Endothelial cell of umbilical vein (primary cell): Measurements from ENCODE around the gene HS6ST2. TPM values are rescaled to one million over a fixed set of nuclear protein-coding genes. Genes with fewer than 3 reads are reported as not detected.
A peak's percentile ranks its signal among the peaks of the same experiment; 100 is the strongest.

Experiments
- BruUV-seq: library from RNA; stranded (reverse); fragments of 400-500 nt; replicated peaks from 2 replicates; lab custom pipeline; 2021; lab: Mats Ljungman, UMichigan
- CTCF ChIA-PET: fragments of 300-600, 350-600 bp; sonication (Branson Sonifier 250); formaldehyde crosslinking; loops from one replicate; lab custom pipeline; 2021; ENCODE audit warnings: antibody characterized with exemption, inconsistent platforms; lab: Charles Lee
- POLR2A ChIA-PET: fragments of 300-600, 350-600 bp; sonication (Branson Sonifier 250); formaldehyde crosslinking; loops from one replicate; lab custom pipeline; 2021; ENCODE audit warnings: antibody characterized with exemption, inconsistent platforms; lab: Charles Lee
- DNase-seq: peaks from one replicate; pipeline ENCODE4 v3.0.0-alpha.2; 2011; ENCODE audit warnings: low read depth, low spot score
- FAIRE-seq: peaks from 2 replicates; lab custom pipeline; 2011; peaks lifted over from hg19 to GRCh38; lab: Jason Lieb, UNC
- H2AFZ ChIP-seq: 2 replicates; pipeline ENCODE4 v1.6.0; 2012; ENCODE audit warnings: low read depth, low read length, control low read depth, inconsistent platforms
- H3K27ac ChIP-seq: 2 replicates; pipeline ENCODE4 v1.5.1; 2011; ENCODE audit warnings: low read depth, mild to moderate bottlenecking, control low read depth, low read length, moderate library complexity; ENCODE audit not compliant: insufficient read depth
- H3K27me3 ChIP-seq, 2 experiments: 2 replicates each; pipeline versions ENCODE4 v1.6.0 to v1.6.1; 2011; ENCODE audit warnings: low read length in 2 of 2, mixed read lengths in 1 of 2; ENCODE audit not compliant: control insufficient read depth in 2 of 2, insufficient read depth in 2 of 2
- H3K36me3 ChIP-seq, 2 experiments: 2 replicates in 1 of 2; 3 replicates in 1 of 2; pipeline ENCODE4 v1.5.1; 2011; ENCODE audit warnings: low read length in 2 of 2, mild to moderate bottlenecking in 1 of 2, moderate library complexity in 1 of 2; ENCODE audit not compliant: control insufficient read depth in 2 of 2, insufficient read depth in 2 of 2; ENCODE audit errors: extremely low read depth in 1 of 2
- H3K4me1 ChIP-seq: 3 replicates; pipeline ENCODE4 v1.5.1; 2011; ENCODE audit warnings: mild to moderate bottlenecking, low read length; ENCODE audit not compliant: control insufficient read depth, insufficient read depth; ENCODE audit errors: extremely low read depth
- H3K4me2 ChIP-seq: 2 replicates; pipeline ENCODE4 v1.6.1; 2011; ENCODE audit warnings: low read length, control low read depth, mixed read lengths; ENCODE audit not compliant: insufficient read depth
- H3K4me3 ChIP-seq, 3 experiments: fragments of 200-600 bp in 1 of 3; sonication (generic), shearing (Covaris generic) in 1 of 3; replicated peaks in 1 of 3; 2 replicates each; pipeline ENCODE4 v1.5.1; 2011 to 2016; ENCODE audit warnings: control low read depth in 3 of 3, low read length in 3 of 3, mild to moderate bottlenecking in 2 of 3, inconsistent platforms in 1 of 3, low read depth in 1 of 3, moderate library complexity in 1 of 3; ENCODE audit not compliant: insufficient read depth in 1 of 3
- H3K79me2 ChIP-seq: 2 replicates; pipeline ENCODE4 v1.6.0; 2012; ENCODE audit warnings: low read length, inconsistent platforms; ENCODE audit not compliant: control insufficient read depth, insufficient read depth
- H3K9ac ChIP-seq: replicated peaks from 2 replicates; pipeline ENCODE3; 2011; ENCODE audit warnings: low read length, control low read depth; ENCODE audit not compliant: insufficient read depth; ENCODE audit errors: extremely low read depth
- H3K9me1 ChIP-seq: replicated peaks from 3 replicates; pipeline ENCODE4 v1.6.0; 2011; ENCODE audit warnings: mild to moderate bottlenecking, low read length; ENCODE audit not compliant: control insufficient read depth, insufficient read depth; ENCODE audit errors: extremely low read depth
- H3K9me3 ChIP-seq: replicated peaks from 2 replicates; pipeline ENCODE4 v1.5.1; 2012; ENCODE audit warnings: low read length, inconsistent platforms; ENCODE audit not compliant: control insufficient read depth, insufficient read depth
- H4K20me1 ChIP-seq: replicated peaks from 2 replicates; pipeline ENCODE3; 2011; ENCODE audit warnings: mild to moderate bottlenecking, low read length; ENCODE audit not compliant: control insufficient read depth, insufficient read depth; ENCODE audit errors: extremely low read depth
- EZH2 ChIP-seq: IDR thresholded peaks from 2 replicates; pipeline ENCODE4 v1.6.1; 2012; ENCODE audit warnings: borderline replicate concordance, low read depth, mild to moderate bottlenecking, moderate library complexity, low read length, inconsistent platforms; ENCODE audit not compliant: severe bottlenecking
- FOS ChIP-seq: IDR thresholded peaks from 2 replicates; pipeline ENCODE4 v1.6.1; 2011; ENCODE audit warnings: mild to moderate bottlenecking, low read length, moderate library complexity, borderline replicate concordance; ENCODE audit not compliant: insufficient read depth
- GATA2 ChIP-seq: IDR thresholded peaks from 2 replicates; pipeline ENCODE4 v1.7.0; 2011; ENCODE audit warnings: low read depth, mild to moderate bottlenecking, moderate library complexity, mixed read lengths, low read length; ENCODE audit not compliant: insufficient read length, insufficient read depth
- JUN ChIP-seq: IDR thresholded peaks from 2 replicates; pipeline ENCODE4 v1.6.1; 2011; ENCODE audit warnings: borderline replicate concordance, low read depth; ENCODE audit not compliant: insufficient read length, insufficient read depth
- MYC ChIP-seq: IDR thresholded peaks from one replicate; pipeline ENCODE4 v1.6.1; 2011; ENCODE audit warnings: mild to moderate bottlenecking, low read depth, low read length
- POLR2A ChIP-seq: IDR thresholded peaks from 2 replicates; pipeline ENCODE4 v1.6.1; 2012; ENCODE audit warnings: low read depth, mild to moderate bottlenecking, control low read depth, low read length
- POLR2AphosphoS5 ChIP-seq: IDR thresholded peaks from 2 replicates; pipeline ENCODE4 v1.6.1; 2012; ENCODE audit warnings: low read depth, mild to moderate bottlenecking, control low read depth, low read length, moderate library complexity; ENCODE audit not compliant: insufficient read depth
- dilution Hi-C: fragments of 300-500 bp; cut with MboI; formaldehyde crosslinking; loops from one replicate; pipeline ENCODE4 v1.15.0; 2019; ENCODE audit warnings: low sequenced_read_pairs; ENCODE audit not compliant: extremely low pct_ligation_motif_present
- intact Hi-C: fragments of 100-400 bp; cut with micrococcal nuclease; formaldehyde crosslinking; loops from one replicate; pipeline ENCODE4 v1.10.0; 2022
- polyA plus RNA-seq, 4 experiments: library from polyadenylated mRNA; depleted of rRNA in 3 of 4; stranded (reverse) in 3 of 4; unstranded in 1 of 4; fragments of >200 nt; gene quantifications; 2 replicates each; pipeline versions ENCODE4 v1.2.1 to v1.2.3, GENCODE V29; 2011 to 2012; ENCODE audit warnings: missing spikeins in 1 of 4
- total RNA-seq: library from RNA; stranded (reverse); gene quantifications from 2 replicates; pipeline ENCODE4 v1.2.3, GENCODE V29; 2021
- TF ChIP-seq, protein P1 (sequence below): IDR thresholded peaks from 2 replicates; pipeline ENCODE4 v1.6.1; 2011; ENCODE audit not compliant: insufficient read depth, insufficient read length
- TF ChIP-seq, protein P2 (sequence below), 2 donors: IDR thresholded peaks; 1 replicate in 1 of 2; 2 replicates in 1 of 2; pipeline ENCODE4 v1.5.1; 2011; ENCODE audit warnings: low read length in 2 of 2, mild to moderate bottlenecking in 2 of 2, moderate library complexity in 2 of 2, control low read depth in 1 of 2, inconsistent platforms in 1 of 2, low read depth in 1 of 2; ENCODE audit not compliant: insufficient read depth in 1 of 2; ENCODE audit errors: extremely low read depth in 1 of 2

HS6ST2 gene
- total and polyA plus RNA-seq, 2 donors (not counting 3 experiments of a cell fraction or from before 2014, with no cell fraction given) = 0.49 to 0.84 TPM

DNA sequence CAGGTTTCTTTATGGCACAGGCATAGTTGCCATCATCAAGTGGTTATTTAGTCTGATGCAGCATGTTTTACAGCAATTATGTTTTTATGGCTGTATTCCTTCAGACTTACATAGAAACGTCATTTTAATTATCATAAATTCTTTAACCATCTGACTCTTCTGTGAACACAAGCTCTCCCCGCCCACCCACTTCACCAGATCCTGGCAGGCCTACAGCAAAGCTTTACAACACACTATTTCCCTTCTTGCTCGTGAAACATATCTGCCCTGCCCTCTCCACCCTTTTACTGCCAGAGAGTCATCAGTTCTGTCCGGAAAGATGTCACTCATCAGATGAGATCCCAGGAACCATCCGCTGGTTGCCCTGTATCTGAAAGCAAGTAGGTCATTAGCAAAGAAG is 120.5 kb downstream of the HS6ST2 start:
- H3K9me1 ChIP-seq = no peaks in the 10 kb centered on the region
- H4K20me1 ChIP-seq = no peaks in the 10 kb centered on the region
- DNase-seq = no peak
- dilution Hi-C loops = no loop called here
- H3K27me3 ChIP-seq = no peaks in the 10 kb centered on the region
- no TSS peak for BruUV-seq
- H3K27ac ChIP-seq = no peak overlapping the region
- ChIA-PET POLR2A (no interaction called here), CTCF (no interaction called here)
- no peak for FAIRE-seq
- no peak overlapping the region for H2AFZ ChIP-seq
- intact Hi-C loops = loop anchor here (1.0 to 10.0 kb wide), 3 partner anchors 20 to 353 kb away; partner anchors contain the start of gene MBNL3
- H3K9me3 ChIP-seq = no peaks in the 10 kb centered on the region
- H3K36me3 ChIP-seq = no peaks in the 10 kb centered on the region
- peak overlapping the region; percentile 12 for H3K4me2 ChIP-seq
- TF ChIP-seq GATA2 = no peak
- TF ChIP-seq, protein P1, sequence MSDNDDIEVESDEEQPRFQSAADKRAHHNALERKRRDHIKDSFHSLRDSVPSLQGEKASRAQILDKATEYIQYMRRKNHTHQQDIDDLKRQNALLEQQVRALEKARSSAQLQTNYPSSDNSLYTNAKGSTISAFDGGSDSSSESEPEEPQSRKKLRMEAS = no peak
- H3K4me3 ChIP-seq = no peak overlapping the region
- no peak overlapping the region for H3K9ac ChIP-seq
- H3K79me2 ChIP-seq = no peaks in the 10 kb centered on the region
- peaks cover 22% of the 10 kb centered on the region for H3K4me1 ChIP-seq

DNA sequence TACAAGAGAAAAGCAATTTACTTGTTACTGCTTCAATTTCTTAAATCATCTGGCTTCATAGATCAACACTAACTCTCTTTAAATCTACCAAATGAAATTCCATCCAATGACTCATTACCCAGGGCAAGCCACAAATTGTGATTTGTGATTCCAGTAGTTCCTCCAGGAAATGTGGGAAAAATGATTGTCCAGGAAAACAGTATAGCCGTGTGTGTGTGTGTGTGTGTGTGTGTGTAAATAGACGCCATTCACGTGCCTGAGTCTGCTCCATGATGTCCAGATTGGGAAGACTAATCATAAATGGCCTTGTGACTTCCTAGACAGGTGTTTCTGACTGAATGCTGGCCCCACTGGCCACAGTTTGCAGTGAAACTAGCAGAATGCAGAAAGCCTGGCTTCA is 121.3 kb downstream of the HS6ST2 start:
- no peak overlapping the region for H3K9ac ChIP-seq
- H3K4me3 ChIP-seq = no peak overlapping the region
- no peaks in the 10 kb centered on the region for H4K20me1 ChIP-seq
- intact Hi-C loops (loop anchor here (1.0 to 10.0 kb wide), 3 partner anchors 21 to 352 kb away; partner anchors contain the start of gene MBNL3), dilution Hi-C loops (no loop called here)
- H3K27ac ChIP-seq = peak overlapping the region; percentile 55
- no peaks in the 10 kb centered on the region for H3K9me3 ChIP-seq
- TF ChIP-seq MYC = peak; percentile 51
- TF ChIP-seq EZH2 = no peak
- TF ChIP-seq POLR2AphosphoS5 = peak; percentile 80
- TF ChIP-seq, protein P2, sequence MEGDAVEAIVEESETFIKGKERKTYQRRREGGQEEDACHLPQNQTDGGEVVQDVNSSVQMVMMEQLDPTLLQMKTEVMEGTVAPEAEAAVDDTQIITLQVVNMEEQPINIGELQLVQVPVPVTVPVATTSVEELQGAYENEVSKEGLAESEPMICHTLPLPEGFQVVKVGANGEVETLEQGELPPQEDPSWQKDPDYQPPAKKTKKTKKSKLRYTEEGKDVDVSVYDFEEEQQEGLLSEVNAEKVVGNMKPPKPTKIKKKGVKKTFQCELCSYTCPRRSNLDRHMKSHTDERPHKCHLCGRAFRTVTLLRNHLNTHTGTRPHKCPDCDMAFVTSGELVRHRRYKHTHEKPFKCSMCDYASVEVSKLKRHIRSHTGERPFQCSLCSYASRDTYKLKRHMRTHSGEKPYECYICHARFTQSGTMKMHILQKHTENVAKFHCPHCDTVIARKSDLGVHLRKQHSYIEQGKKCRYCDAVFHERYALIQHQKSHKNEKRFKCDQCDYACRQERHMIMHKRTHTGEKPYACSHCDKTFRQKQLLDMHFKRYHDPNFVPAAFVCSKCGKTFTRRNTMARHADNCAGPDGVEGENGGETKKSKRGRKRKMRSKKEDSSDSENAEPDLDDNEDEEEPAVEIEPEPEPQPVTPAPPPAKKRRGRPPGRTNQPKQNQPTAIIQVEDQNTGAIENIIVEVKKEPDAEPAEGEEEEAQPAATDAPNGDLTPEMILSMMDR (IDR thresholded peaks at IDR 0.05; ENCODE audit: extremely low read depth in 1 of 2, insufficient read depth in 1 of 2, low read depth in 1 of 2, low read length in 2 of 2) = no peak
- TF ChIP-seq POLR2A = peak; percentile 32
- TF ChIP-seq FOS = peak; percentile 76
- peak; percentile 91 for TF ChIP-seq GATA2
- peak; percentile 78 for TF ChIP-seq JUN
- TF ChIP-seq, protein P1 = peak; percentile 5
- H3K36me3 ChIP-seq = no peaks in the 10 kb centered on the region
- POLR2A ChIA-PET = no interaction called here
- peak overlapping the region; percentile 50 for H3K4me2 ChIP-seq
- H3K79me2 ChIP-seq = no peaks in the 10 kb centered on the region
- BruUV-seq = no TSS peak
- no peaks in the 10 kb centered on the region for H3K9me1 ChIP-seq
- H2AFZ ChIP-seq = no peak overlapping the region
- DNase-seq (peak; percentile 92), FAIRE-seq (peak; percentile 96)
- peaks cover 22% of the 10 kb centered on the region for H3K4me1 ChIP-seq
- CTCF ChIA-PET = no interaction called here
- no peaks in the 10 kb centered on the region for H3K27me3 ChIP-seq
